Rectal smooth muscle tissue (tissue), 1 donor: Measurements from ENCODE around the gene PRMT2.

Experiments used
- H3K27ac ChIP-seq: one replicate; pipeline ENCODE4 v1.7.0; 2013; ENCODE audit warnings: low read depth, low read length, inconsistent platforms
- H3K27me3 ChIP-seq: one replicate; pipeline ENCODE4 v1.7.0; 2013; ENCODE audit warnings: low read length; ENCODE audit not compliant: control insufficient read depth, insufficient read depth
- H3K36me3 ChIP-seq: one replicate; pipeline ENCODE4 v1.7.0; 2013; ENCODE audit warnings: low read length; ENCODE audit not compliant: control insufficient read depth, insufficient read depth
- H3K4me1 ChIP-seq: one replicate; pipeline ENCODE4 v1.7.0; 2013; ENCODE audit warnings: low read length; ENCODE audit not compliant: control insufficient read depth, insufficient read depth
- H3K4me3 ChIP-seq: one replicate; pipeline ENCODE4 v1.7.0; 2013; ENCODE audit warnings: low read length
- H3K9ac ChIP-seq: one replicate; pipeline ENCODE4 v1.7.0; 2013; ENCODE audit warnings: low read length

Gene PRMT2

DNA sequence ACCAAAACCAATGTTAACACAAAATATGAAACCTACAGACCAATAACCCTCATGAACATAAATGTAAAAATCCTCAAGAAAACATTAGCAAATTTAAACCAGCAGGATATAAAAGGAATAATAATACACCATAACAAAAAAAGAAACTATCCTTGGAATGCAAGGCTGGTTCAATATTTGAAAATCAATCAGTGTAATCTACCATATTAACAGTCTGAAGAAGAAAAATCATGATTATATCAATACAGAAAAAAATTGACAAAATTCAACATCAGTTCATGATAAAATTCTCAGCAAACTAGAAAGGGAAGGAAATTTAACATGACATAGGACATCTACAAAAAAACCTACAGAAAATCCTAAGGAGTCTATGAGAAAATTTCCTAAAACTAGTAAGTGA lies 19.8 kb downstream of the PRMT2 start:
- Histone ChIP-seq H3K27me3 (no peaks in the 10 kb centered on the region), H3K9ac (no peak overlapping the region), H3K27ac (no peak overlapping the region), H3K4me1 (no peaks in the 10 kb centered on the region), H3K4me3 (no peak overlapping the region), H3K36me3 (peaks cover 28% of the 10 kb centered on the region)

DNA sequence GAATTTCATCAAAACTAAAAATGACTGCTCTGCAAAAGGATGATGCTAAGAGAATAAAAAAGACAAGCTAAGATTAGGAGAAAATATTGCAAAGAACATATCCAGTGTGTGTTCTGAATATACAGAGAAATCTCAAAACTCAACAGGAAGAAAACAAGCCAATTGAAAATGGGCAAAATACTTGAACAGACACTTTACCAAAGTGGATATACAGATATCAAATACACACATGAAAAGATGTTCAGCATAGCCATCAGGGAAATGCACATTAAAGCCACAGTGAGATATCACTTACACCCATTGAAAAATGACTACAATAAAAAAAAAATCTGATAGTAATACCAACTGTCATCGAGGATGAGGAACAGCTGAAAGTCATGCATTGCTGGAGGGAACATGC lies 21.3 kb downstream of the PRMT2 start:
- no peak overlapping the region for H3K4me3 ChIP-seq
- peaks cover 23% of the 10 kb centered on the region for H3K36me3 ChIP-seq
- H3K4me1 ChIP-seq: no peaks in the 10 kb centered on the region
- no peak overlapping the region for H3K27ac ChIP-seq
- no peak overlapping the region for H3K9ac ChIP-seq
- H3K27me3 ChIP-seq: no peaks in the 10 kb centered on the region

DNA sequence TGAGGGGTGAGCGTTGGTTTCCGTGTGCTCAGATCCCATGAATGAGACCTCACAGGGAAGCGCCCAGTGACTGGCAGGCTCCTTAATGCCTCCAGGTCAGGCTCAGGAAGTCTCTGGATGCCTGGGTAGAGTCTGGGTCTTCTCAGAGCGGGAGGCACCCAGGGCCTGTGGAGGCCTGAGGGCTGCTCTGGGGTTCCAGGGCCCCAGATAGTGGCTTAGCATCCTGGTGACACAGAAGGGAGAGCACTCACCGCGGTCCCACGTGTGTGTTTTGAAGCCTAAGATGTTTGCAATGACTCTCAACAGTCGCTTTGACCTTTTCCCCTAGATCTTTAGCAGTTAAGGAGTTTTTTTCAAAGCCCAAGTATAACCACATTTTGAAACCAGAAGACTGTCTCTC lies 25.0 kb downstream of the PRMT2 start:
- no peak overlapping the region for H3K9ac ChIP-seq
- no peaks in the 10 kb centered on the region for H3K27me3 ChIP-seq
- no peak overlapping the region for H3K4me3 ChIP-seq
- no peak overlapping the region for H3K27ac ChIP-seq
- H3K4me1 ChIP-seq: no peaks in the 10 kb centered on the region
- peaks cover 22% of the 10 kb centered on the region for H3K36me3 ChIP-seq

DNA sequence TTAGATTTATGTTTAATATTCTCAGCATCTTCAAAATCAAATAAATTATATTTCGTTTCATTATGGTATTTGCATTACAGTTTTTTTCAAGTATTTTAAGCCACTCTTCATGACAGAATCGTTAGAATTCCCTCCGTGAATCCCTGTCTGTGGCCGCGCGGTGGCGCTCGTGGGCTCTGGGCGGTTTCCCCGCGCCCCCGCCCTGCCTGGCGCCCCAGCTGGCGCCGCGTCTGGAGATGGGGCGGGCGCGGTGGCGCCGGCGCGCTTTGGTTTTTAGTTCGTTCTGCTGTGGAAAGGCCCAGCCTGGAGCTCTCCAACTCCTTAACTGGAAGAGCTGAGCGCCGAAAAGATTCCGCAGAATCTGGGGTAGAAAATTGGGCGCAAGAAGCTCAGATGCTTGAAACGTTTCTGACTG lies 25.7 kb downstream of the PRMT2 start:
- no peak overlapping the region for H3K9ac ChIP-seq
- H3K36me3 ChIP-seq: peaks cover 20% of the 10 kb centered on the region
- H3K27ac ChIP-seq: peak overlapping the region; percentile 33
- no peaks in the 10 kb centered on the region for H3K4me1 ChIP-seq
- no peaks in the 10 kb centered on the region for H3K27me3 ChIP-seq
- peak overlapping the region; percentile 46 for H3K4me3 ChIP-seq

DNA sequence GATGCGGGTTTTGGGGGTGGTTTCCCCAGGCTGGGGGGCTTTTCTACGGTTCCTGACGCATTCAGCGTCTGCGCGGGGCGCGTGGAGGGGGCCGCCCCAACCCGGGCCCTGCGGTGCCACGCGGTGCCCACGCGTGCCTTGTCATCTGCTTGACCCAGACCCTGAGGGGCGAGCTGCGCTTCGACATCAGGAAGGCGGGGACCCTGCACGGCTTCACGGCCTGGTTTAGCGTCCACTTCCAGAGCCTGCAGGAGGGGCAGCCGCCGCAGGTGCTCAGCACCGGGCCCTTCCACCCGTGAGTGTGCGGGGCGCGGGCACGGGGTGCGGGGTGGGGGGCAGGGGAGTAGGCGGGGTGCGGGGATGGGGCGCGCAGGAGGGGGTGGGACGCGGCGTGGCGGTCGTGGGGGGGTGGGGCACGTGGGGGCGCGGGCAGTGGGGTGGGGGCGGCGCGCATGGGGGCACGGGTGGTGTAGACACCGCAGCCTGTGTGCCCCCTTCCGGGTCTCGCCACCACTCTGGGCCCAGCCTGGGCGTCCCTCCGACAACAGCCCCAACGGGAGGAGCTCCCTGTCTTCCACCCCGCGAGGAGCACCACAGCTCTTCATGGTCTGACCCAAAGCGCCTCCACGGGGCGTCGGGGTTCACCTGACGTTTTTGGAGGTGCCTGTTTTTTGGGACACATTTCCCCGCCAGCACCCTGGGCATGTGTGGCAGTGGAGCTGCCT lies 26.3 kb downstream of the PRMT2 start:
- Histone ChIP-seq H3K27ac (peak overlapping the region; percentile 33), H3K27me3 (no peaks in the 10 kb centered on the region), H3K9ac (no peak overlapping the region), H3K36me3 (peaks cover 20% of the 10 kb centered on the region), H3K4me1 (no peaks in the 10 kb centered on the region), H3K4me3 (peak overlapping the region; percentile 46)

DNA sequence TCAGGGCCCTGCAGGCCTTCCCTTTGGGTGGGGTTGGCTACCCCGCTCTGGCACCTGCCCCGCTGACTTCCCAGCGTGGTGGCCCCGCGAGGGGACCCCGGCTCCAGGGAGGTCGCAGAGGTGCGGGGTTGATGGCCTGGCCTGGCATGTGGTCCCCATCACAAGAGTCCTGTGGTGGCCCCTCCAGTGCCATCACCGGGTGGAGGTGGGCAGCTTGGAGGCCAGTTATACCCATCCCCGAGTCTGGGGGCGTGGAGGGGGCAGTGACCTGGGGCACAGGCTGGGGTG lies 26.8 kb downstream of the PRMT2 start:
- H3K4me1 ChIP-seq: no peaks in the 10 kb centered on the region
- H3K36me3 ChIP-seq: peaks cover 20% of the 10 kb centered on the region
- no peak overlapping the region for H3K4me3 ChIP-seq
- no peak overlapping the region for H3K9ac ChIP-seq
- H3K27ac ChIP-seq: no peak overlapping the region
- H3K27me3 ChIP-seq: no peaks in the 10 kb centered on the region

DNA sequence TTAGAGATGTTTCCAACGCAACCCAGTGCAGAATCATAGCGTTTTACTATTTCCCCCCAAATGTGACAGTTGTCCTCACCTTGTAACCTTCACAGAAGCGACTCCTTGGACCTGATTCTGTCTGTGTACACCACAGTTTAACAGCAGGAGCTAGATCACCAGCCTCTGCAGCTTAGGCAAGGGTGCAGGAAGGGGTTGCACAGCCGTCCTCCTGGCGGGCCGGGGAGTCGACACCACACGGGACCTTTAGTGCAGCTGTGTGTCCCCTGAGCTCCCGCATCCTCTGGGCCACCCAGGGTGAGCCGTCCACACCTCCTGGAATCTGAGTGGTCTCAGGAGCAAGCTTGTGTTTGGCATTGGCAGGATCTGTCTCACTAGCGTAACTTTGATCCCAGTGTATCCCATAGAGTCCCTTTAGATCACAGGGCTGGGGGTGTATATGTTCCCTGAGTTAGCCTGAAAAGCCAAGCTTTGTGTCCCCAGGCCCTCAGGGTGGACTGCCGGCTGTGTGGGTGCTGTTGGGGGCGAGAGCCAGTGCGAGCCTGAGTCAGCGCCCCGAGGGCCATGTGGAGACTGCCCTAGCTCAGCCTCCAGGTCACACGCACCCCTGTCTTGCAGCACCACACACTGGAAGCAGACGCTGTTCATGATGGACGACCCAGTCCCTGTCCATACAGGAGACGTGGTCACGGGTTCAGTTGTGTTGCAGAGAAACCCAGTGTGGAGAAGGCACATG lies 27.5 kb downstream of the PRMT2 start:
- H3K4me3 ChIP-seq: no peak overlapping the region
- no peak overlapping the region for H3K27ac ChIP-seq
- peaks cover 20% of the 10 kb centered on the region for H3K36me3 ChIP-seq
- no peak overlapping the region for H3K9ac ChIP-seq
- H3K27me3 ChIP-seq: peaks cover 2% of the 10 kb centered on the region
- H3K4me1 ChIP-seq: no peaks in the 10 kb centered on the region

DNA sequence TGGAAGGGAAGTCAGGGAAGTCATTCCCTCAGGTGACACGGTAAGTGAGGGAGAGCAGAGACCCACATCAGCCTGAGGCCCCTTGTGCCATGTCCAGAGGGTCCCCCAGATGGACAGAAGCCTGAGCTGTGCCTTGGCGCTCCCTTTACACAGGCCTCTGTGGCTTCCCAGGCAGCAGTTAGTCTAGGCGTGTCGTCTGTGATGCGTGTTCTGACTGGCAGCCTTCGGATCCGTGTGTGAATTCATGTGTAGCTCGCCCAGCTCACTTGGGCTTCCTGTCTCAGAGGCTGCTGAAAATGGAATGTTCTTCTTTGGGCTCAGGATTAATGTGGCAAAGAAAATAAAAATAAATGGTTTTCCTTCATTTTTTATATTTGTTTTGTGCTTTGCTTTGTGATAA lies 28.3 kb downstream of the PRMT2 start:
- peaks cover 4% of the 10 kb centered on the region for H3K27me3 ChIP-seq
- no peak overlapping the region for H3K27ac ChIP-seq
- no peaks in the 10 kb centered on the region for H3K4me1 ChIP-seq
- H3K36me3 ChIP-seq: peaks cover 14% of the 10 kb centered on the region
- no peak overlapping the region for H3K9ac ChIP-seq
- no peak overlapping the region for H3K4me3 ChIP-seq

DNA sequence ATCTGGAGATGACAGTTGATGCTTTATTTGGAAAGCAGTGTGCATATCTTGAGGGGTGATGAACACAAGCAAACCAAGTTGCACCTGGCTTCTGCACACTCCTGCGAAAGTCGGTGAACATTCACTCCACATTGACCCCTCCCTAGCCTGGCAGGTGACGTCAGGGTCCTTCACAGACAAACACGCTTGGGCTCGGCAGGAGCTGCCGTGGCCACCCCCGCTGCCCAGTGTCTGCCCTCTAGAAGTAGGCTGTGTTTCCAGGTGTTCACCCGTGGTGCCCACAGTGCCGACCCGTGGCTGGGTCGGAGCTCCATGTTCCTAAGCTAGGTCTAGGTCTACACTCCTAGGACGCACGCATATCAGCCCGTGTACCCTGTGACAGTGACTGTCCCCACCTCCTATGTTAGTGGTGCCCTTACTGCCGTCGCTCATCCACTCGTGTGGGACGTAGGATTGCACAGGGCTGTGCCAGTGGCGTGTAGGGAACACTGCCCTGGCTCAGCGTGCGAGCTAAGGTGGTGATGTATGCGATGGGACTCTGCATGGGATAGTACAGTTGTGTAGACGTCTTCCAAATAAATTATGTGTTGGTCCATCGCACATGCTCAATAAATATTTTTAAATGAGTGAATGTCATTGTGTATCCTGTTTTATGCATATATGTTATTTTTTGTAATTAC lies 29.0 kb downstream of the PRMT2 start:
- Histone ChIP-seq H3K4me1 (no peaks in the 10 kb centered on the region), H3K27me3 (peaks cover 4% of the 10 kb centered on the region), H3K27ac (no peak overlapping the region), H3K9ac (no peak overlapping the region), H3K4me3 (no peak overlapping the region), H3K36me3 (peaks cover 10% of the 10 kb centered on the region)

DNA sequence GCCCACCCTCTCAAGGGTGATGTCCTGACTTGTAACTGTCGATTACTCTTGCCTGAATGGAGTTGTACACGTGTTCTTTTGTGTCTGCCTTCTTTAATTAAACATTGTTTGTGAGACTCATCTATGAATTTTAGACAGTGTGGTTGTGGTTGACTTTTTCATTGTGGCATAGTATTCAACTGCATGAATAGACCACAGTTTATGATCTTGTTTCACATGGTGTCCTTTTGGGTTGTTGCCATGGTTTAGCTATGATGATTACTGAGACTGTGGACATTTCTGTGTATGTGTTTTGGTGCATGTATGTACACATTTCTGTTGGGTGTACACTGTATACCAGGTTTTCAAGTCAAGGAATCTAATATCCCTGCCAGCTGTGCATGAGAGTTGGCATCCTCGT lies 30.1 kb downstream of the PRMT2 start:
- Histone ChIP-seq H3K27ac (no peak overlapping the region), H3K4me1 (no peaks in the 10 kb centered on the region), H3K9ac (no peak overlapping the region), H3K4me3 (no peak overlapping the region), H3K27me3 (peaks cover 7% of the 10 kb centered on the region), H3K36me3 (peaks cover 10% of the 10 kb centered on the region)

DNA sequence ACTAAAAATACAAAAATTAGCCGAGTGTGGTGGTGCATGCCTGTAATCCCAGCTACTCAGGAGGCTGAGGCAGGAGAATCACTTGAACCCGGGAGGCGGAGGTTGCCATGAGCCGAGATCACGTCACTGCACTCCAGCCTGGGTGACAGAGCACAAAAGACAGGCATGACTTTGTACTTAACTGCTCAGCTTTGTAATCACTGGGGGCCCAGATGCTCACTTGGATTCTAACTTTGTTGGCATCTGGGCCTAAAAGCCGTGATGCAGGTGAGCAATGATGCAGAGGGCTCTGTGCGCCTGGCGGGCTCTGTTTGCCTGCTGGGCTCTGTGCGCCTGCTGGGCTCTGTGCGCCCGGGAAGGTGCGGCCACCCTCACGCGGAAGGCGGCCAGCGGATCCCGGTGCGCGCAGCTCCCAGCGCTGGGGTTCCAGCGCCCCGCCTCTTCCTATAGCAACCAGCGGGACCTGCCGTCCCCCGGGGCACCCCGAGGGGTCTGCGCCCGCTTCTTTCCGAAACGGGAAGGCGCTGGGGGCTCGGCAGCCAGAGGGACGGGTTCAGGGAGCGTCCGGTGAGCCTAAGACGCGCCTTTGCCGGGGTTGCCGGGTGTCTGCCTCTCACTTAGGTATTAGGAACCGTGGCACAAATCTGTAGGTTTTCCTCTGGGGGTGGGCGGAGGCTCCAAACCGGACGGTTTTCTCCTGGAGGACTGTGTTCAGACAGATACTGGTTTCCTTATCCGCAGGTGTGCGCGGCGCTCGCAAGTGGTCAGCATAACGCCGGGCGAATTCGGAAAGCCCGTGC lies 31.7 kb downstream of the PRMT2 start:
- Histone ChIP-seq H3K4me3 (peak overlapping the region; percentile 47), H3K27me3 (peaks cover 9% of the 10 kb centered on the region), H3K36me3 (peaks cover 10% of the 10 kb centered on the region), H3K4me1 (no peaks in the 10 kb centered on the region), H3K9ac (no peak overlapping the region), H3K27ac (no peak overlapping the region)

DNA sequence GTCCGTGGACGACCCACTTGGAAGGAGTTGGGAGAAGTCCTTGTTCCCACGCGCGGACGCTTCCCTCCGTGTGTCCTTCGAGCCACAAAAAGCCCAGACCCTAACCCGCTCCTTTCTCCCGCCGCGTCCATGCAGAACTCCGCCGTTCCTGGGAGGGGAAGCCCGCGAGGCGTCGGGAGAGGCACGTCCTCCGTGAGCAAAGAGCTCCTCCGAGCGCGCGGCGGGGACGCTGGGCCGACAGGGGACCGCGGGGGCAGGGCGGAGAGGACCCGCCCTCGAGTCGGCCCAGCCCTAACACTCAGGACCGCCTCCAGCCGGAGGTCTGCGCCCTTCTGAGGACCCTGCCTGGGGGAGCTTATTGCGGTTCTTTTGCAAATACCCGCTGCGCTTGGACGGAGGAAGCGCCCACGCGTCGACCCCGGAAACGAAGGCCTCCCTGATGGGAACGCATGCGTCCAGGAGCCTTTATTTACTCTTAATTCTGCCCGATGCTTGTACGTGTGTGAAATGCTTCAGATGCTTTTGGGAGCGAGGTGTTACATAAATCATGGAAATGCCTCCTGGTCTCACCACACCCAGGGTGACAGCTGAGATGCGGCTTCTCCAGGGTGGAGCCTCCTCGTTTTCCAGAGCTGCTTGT lies 32.4 kb downstream of the PRMT2 start:
- H3K27me3 ChIP-seq: peaks cover 9% of the 10 kb centered on the region
- H3K27ac ChIP-seq: no peak overlapping the region
- peak overlapping the region; percentile 47 for H3K4me3 ChIP-seq
- peaks cover 10% of the 10 kb centered on the region for H3K36me3 ChIP-seq
- no peak overlapping the region for H3K9ac ChIP-seq
- H3K4me1 ChIP-seq: no peaks in the 10 kb centered on the region
